Right forelimb (tissue), 1 donor: ENCODE data around the gene SNTN.
"Not testable (repeated sequence)": the region's sequence is repeated elsewhere in the genome, so short reads cannot be mapped to it uniquely, and the experiment has no call there.

ENCODE experiments used
- DNase-seq: peaks from one replicate; pipeline ENCODE4 v3.0.0-alpha.2; 2018

The SNTN gene

GRCh38 chr3:63652066-63652725, at the start of gene SNTN:
SNTN (plus strand) TSS chr3:63652675; CDS start chr3:63652688, 13 bp downstream.
- no peak for DNase-seq

- DNase-seq: no peak
Observed at GRCh38 chr3:63607716-63608115, 44.8 kb upstream of the SNTN start.

- DNase-seq: no peak
Observed at GRCh38 chr3:63609408-63609807, 43.1 kb upstream of the SNTN start.

GRCh38 chr3:63609834-63610233, 42.6 kb upstream of the SNTN start:
- no peak for DNase-seq

- no peak for DNase-seq
Observed at GRCh38 chr3:63611382-63611781, 41.1 kb upstream of the SNTN start.

GRCh38 chr3:63613561-63613960, 38.9 kb upstream of the SNTN start:
- DNase-seq: no peak

- DNase-seq: no peak
Observed at GRCh38 chr3:63617391-63617790, 35.1 kb upstream of the SNTN start.

GRCh38 chr3:63624941-63625560, 27.4 kb upstream of the SNTN start:
- no peak for DNase-seq

GRCh38 chr3:63631670-63632069, 20.8 kb upstream of the SNTN start:
- no peak for DNase-seq

GRCh38 chr3:63635186-63635585, 17.3 kb upstream of the SNTN start:
- DNase-seq: no peak

GRCh38 chr3:63639806-63640205, 12.7 kb upstream of the SNTN start:
- no peak for DNase-seq

GRCh38 chr3:63642488-63642887, 10.0 kb upstream of the SNTN start:
- DNase-seq: no peak

- no peak for DNase-seq
Observed at GRCh38 chr3:63644212-63644797, 8.2 kb upstream of the SNTN start.

- DNase-seq: not testable (repeated sequence)
Observed at GRCh38 chr3:63644928-63645781, 7.3 kb upstream of the SNTN start.

- no peak for DNase-seq
Observed at GRCh38 chr3:63654211-63654610, 1.7 kb downstream of the SNTN start.

- DNase-seq: no peak
Observed at GRCh38 chr3:63654931-63655330, 2.5 kb downstream of the SNTN start.

- DNase-seq: no peak
Observed at GRCh38 chr3:63655519-63655918, 3.0 kb downstream of the SNTN start.

GRCh38 chr3:63656786-63657185, 4.3 kb downstream of the SNTN start:
- DNase-seq: no peak

- DNase-seq: no peak
Observed at GRCh38 chr3:63661242-63661641, 8.8 kb downstream of the SNTN start.

GRCh38 chr3:63662011-63662410, 9.5 kb downstream of the SNTN start:
- no peak for DNase-seq

GRCh38 chr3:63662500-63662899, 10.0 kb downstream of the SNTN start:
- DNase-seq: no peak

- DNase-seq: no peak
Observed at GRCh38 chr3:63670544-63670943, 18.1 kb downstream of the SNTN start.

- DNase-seq: no peak
Observed at GRCh38 chr3:63673111-63673510, 20.6 kb downstream of the SNTN start.

GRCh38 chr3:63674586-63674985, 22.1 kb downstream of the SNTN start:
- DNase-seq: no peak
